ENCODE data around the gene RPLP2.

RPLP2 gene

GRCh38 chr11:774873-775592, 34.7 kb upstream of the RPLP2 start:
- no peak for DNase-seq

- DNase-seq: no peak
Observed at GRCh38 chr11:776263-776560, 33.6 kb upstream of the RPLP2 start.

GRCh38 chr11:776561-777287, 33.0 kb upstream of the RPLP2 start:
- no peak for DNase-seq

- peak; percentile 95 for DNase-seq
Observed at GRCh38 chr11:777288-778255, 32.2 kb upstream of the RPLP2 start, which contains the start of gene GATD1. Gene GATD1 (minus strand): TSS chr11:777487. CDS start chr11:777462, 25 bp downstream.

DNA sequence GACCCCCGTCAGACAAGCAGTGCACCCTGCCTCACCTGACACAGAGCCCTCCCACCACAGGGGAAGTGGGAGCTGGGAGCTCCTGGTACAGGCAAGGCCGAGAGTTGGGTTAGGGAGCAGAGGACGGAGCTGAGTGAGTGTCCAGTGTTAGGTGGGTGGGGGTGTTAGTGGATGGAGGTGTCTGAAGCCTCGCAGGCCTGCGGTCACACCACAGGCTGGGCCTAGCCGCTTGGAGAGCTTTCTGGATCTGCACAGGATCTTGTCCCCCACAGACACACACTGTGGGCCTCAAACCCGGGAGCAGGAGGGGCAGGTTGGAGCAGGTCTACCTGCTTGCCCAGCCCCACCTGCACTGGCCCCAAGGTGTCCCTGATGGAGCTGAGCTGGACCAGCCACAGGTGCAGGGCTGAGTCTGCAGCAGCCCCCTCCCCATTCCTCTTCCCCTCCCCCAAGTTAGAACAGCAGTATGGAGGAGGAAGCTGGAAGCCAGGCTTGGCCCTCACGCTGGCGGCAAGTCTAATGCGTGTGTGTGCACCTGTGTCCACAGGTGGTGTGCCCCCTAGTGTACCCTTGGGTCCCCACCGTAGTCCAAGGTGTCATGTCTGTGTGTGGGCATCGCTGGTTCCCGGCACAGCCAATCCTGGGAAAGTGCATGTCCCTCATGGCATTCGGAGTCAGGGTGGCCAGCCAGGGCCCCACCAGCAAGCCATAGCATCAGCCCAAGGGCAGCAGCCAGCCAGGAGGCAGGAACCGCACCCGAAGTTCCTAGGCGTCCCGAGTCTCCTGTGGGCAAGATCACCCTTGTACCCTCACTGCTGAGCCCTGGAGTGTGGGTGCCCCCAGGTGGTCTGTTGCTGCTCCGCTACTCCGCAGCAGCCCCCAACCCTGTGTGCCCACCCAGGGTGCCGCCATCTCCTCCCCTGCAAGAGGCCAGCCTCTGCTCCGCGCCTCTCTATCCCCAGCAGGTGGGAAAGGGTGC, 30.5 kb upstream of the RPLP2 start:
- no peak for DNase-seq

DNA sequence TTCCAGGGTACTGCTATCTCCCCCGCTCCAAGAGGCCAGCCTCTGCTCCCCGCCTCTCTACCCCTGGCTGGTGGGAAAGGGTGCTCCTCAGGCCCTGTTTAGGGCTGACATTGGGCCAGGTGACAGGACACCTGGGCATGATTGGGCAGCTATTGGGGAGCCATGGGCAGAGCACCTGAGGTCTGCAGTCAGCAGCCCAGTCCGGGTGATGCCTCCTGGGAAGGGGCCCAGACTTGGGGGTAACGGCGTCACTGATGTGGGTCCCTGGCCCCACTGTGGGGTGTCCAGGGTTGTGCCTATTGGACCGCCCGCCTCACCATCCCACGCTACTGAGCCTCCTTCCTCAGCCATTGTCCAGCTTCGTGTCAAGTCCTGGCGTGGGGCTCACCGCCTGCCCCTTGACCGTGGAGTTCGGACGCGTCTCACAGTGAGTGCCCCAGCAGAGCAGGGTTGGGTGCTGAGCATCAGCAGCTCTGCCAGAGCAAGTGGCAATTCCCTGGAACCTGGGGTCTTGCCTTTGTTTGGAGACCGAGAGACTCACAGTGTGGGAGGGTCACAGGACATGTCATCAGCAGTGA, 29.7 kb upstream of the RPLP2 start:
- DNase-seq: no peak

GRCh38 chr11:782264-783174, 27.2 kb upstream of the RPLP2 start:
- peak; percentile 3 for DNase-seq

GRCh38 chr11:783581-784015, 26.2 kb upstream of the RPLP2 start:
- peak; percentile 50 for DNase-seq

- DNase-seq: no peak
Observed at GRCh38 chr11:786235-787083, 23.3 kb upstream of the RPLP2 start.

DNA sequence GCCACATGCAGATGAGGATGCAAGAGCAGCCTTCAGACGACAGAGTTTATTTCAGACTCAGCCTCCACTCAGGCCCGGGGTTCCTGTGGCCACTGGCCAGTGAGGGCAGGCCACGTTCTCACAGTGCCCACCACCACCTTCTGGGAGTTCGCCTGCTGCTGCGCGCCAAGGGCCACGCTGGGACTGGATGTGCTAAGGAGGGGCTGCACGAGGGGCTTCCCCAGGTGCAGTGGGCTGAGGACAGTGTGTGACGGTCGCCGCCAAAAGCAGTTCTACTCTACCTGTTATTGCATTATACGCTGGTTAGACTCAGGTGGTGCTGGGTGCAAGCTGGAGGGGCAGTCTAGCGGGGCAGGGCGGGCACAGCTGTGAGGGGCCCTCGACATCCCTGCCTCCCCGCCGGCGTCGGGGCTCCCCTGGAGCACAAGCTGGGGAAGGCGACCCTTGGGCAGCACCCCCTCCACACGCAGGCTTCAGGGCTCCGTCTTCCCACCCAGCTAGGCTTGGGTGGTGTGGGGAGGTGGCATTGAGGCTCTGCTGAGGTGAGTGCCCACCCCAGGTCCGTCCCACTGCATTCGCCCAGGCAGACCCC, 22.6 kb upstream of the RPLP2 start:
- DNase-seq: no peak

- no peak for DNase-seq
Observed at GRCh38 chr11:788009-788640, 21.6 kb upstream of the RPLP2 start.

DNA sequence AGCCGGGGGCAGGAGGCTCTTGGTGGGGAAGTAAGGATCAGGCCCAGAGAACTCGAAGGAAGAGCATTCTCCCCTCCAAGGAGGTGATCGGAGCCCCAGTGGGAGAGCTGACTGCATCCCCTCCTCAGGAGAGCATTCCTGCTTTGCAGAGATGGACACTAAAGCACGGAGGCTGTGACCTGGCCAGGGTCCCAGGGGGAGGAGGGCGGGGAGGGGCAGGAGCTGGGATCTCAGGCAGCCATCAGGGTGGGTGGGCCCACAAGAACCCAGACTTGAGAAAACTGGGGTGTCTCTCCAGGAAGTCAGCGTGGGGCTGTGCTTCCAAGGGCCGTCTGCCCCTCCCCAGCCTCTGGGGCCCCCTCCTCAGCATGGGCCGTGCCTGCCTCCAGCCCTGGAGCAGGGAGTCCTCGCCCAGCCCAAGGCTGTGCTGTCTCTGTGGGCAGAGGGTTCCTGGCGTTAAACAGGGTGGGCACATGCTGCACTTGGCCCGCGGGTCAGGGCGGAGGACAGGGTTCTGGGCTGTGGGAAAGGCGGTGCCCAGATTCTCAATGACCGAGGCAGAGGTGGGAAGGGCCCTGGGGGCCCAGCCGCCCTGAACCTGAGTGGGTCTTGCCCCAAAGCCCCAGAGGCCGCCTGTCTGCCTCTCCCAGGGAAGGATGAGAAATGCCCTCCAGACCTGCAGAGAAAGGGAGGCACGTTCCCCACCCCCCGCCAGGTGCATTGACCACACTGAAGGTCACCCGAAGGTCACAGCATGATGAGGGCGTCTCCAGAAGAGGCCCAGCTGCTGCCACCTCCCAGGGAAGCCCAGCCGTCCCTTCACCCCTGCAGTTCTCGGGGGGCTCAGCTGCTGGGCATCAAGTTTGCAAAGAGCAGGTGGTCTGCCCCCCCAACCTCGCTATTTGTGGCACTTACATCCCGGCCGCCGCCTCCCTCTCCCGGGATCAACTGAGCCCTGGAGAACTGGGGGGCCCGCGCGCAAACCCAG, 20.5 kb upstream of the RPLP2 start:
- DNase-seq: no peak

GRCh38 chr11:789943-790342, 19.8 kb upstream of the RPLP2 start, which contains the start of gene CEND1:
Gene CEND1 (minus strand): TSS chr11:790090. CDS start chr11:788576, 1,514 bp downstream.
- DNase-seq: peak; percentile 48

GRCh38 chr11:790721-791564, 18.8 kb upstream of the RPLP2 start:
- DNase-seq: no peak

DNA sequence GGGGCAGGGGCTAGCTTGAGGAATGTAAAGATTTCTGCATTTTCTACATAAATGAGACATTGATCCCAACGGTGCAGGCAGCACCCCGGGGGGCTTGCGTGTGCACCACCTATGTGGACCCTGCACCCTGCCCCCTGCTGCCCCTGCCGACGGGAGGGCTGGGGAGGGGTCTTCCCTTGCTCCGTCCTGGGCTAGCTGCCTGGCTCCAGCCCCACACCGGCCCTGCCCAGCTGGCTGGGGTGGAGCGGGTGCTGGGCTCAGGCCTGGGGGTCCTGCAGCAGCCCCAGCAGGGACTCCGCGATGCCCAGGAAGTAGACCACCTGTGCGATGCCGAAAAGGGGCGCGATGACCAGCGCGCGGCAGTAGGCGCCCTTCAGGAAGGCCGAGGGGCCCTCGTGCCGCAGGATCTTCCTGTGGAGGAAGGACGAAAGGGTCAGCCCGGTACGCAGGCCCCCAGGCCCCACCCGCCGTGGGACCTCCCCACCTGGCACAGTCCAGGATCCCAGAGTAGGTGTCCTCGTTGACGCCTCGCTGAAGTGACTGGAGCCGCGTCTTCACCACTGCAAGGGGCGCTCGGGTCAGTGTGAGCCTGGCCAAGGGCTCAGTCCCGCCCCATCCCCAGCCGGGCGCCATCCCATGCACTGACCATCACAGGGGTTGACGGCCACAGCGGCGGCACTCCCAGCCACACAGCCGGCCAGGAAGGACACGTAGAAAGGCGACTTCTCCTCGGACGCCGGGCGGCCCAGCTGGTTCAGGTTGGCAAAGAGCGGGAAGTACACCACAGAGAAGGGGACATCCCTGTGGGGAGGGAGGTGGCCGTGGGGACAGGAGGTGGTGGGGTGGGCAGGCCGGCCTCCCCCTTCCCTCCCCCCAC, 17.9 kb upstream of the RPLP2 start:
- no peak for DNase-seq

Data from CD4-positive, alpha-beta T cell treated with Interleukin-6 for 4 hours (primary cell).